AG08396 (cell line): Measurements from ENCODE around the gene PTPN18.
"Not testable (repeated sequence)": the region's sequence is repeated elsewhere in the genome, so short reads cannot be mapped to it uniquely, and the experiment has no call there.

Source experiments
- DNase-seq: peaks from one replicate; pipeline ENCODE4 v3.0.0; 2012; ENCODE audit warnings: low spot score, mixed read lengths

PTPN18 gene

GRCh38 chr2:130355578-130356431, at the start of gene PTPN18:
Gene PTPN18, plus strand, starts transcription at chr2:130356056. Its CDS starts 52 bp downstream, at chr2:130356108.
- DNase-seq = peak; percentile 97

- DNase-seq = no peak
Measured at GRCh38 chr2:130307850-130308249, 48.0 kb upstream of the PTPN18 start.

GRCh38 chr2:130310881-130311280, 45.0 kb upstream of the PTPN18 start:
- DNase-seq = no peak

DNA sequence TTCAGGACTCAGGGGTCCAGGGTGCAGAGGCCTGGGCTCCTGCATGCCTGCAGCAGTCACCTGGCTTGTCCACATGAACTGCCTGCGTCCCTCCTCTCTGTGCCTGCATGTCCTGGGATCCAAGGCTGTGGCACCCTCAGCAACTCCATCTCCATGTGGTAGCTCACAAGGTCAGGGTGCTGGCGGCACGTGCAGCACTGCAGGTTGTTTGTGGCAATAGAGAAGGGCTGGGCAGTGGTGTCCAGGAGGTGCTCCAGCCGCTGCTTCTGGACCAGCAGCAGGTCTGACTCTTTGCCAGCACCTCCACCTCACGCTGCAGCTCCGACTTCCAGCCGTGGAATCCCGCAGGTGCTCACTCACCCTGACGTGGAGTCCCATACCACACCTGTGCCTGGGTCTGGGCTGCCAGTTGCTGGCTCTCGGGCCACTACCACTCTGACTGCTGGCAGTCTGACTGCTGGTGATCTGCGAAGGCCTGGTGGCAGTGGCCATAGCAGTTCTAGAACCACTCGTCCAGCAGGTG, 42.0 kb upstream of the PTPN18 start:
- DNase-seq = no peak

GRCh38 chr2:130314377-130314776, 41.5 kb upstream of the PTPN18 start:
- no peak for DNase-seq

DNA sequence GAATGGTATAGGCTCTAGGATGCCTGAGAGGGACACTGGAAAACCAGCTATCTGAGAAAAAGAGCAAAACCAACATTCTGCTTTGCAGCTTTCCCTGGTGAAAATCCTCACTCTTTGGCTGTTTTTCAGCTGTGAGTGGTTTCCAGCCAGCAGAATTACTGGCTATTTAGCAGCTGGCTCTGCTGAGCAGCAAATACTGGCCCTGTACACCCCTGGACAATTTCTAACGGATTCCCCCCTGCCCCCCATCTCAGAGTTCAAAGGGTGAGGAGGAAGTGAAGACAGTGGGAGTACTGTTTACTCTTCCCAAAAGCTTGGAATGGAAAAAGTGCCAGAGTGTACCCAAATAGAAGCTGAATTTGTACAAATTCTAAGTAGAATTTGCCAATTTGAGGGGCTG, 39.3 kb upstream of the PTPN18 start:
- DNase-seq = no peak

DNA sequence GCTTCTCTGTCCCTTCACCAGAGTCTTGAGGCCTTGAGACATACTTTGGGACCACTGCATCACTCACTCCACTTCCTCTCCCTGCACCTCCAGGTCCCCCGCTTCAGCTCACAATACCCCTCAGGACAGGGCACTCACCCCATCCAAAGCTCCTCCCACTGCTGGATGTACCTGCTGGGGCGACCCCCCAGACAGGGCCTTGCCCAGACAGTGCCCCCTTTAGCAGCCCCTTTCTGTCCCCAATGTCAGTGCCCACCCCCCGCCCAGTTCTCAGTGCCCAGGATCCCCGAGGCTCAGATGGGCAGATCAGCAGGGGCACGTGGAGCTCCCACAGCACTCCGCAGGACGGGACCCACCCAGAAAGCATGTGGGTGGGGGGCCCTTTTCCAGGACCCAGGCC, 37.0 kb upstream of the PTPN18 start:
- no peak for DNase-seq

- DNase-seq = no peak
Measured at GRCh38 chr2:130319536-130319935, 36.3 kb upstream of the PTPN18 start.

- DNase-seq = no peak
Measured at GRCh38 chr2:130327703-130328527, 27.9 kb upstream of the PTPN18 start.

- DNase-seq = peak; percentile 18
Measured at GRCh38 chr2:130328710-130329109, 27.1 kb upstream of the PTPN18 start.

DNA sequence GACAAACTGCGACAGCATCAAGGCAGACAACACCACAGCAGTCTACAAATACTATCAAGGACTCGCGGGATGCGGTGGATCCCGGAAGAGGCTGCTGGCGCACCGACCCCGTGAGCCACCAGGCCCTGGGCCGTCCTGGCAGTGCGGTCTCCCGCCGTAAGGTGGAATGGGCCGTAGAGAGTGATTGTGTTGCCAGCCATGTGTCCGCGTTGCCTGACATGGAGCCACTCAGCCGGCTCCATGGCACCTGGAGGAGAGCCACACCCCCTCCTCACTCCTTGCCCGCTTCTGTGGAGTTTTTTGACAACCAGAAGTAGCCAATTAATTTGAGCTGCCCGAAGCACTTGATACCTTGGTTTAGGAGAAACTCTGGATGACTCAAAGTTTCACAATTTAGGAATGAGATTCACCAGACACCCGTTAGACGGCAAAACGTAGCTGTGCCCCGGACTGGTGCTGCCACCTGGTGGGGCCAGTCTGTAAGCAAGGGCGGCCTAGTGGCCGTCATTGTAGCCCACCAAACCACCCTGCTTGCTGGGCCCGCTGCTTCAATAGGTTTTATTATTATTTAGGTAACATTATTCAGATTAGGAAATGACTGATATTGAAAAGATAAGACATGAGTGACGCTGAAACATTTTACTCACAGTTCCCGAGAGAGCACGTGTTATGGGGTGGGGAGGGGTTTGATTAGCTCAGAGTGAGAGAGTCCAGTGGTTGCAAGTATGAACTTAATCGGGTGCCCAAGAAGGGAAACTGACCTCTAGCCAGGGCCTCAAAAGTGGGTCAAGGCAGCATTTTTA, 23.4 kb upstream of the PTPN18 start:
- peak; percentile 88 for DNase-seq

DNA sequence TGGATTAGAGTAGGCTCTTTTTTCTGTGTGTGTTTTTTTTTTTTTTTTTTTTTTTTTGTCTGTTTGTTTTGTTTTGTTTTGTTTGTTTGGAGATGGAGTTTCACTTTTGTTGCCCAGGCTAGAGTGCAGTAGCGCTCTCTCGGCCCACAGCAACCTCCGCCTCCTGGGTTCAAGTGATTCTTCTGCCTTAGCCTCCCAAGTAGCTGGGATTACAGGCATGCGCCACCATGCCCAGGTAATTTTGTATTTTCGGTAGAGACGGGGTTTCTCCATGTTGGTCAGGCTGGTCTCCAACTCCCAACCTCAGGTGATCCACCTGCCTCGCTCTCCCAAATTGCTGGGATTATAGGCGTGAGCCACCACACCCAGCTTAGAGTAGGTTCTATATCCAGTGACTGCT, 22.6 kb upstream of the PTPN18 start:
- DNase-seq = not testable (repeated sequence)

- DNase-seq = no peak
Measured at GRCh38 chr2:130334026-130334425, 21.8 kb upstream of the PTPN18 start.

GRCh38 chr2:130335226-130335625, 20.6 kb upstream of the PTPN18 start:
- DNase-seq = no peak

DNA sequence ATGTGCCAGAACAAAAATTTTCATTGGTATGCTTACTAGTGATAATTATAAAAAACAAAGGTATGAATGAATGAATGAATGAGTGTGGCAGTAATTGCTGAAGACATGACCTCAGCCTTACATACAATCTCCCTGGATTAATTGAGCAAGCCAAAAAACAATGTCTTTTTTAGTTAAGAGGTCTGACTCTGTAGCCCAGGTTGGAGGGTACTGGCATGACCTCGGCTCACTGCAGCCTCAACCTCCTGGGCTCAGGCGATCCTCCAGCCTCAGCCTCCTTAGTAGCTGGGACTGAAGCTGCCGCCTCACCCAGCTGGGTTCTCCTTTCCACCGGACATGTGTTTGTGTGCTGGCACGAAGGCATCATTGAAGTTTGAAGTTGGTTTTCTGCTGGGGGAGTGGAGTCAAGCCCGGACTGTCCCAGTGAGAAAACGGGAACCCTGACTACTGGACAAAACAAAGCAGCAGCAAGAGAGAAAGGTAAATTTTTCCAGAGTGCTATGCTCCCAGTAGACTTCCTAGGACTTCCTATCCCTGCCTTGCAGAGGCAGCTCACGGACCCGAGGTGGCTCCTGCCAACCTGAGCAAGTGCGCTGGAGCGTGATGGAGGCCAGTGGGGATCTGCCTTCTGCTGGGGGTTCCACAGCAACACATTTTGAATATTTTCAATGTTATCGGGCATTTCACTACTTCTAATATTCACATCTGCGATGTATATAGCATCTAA, 19.5 kb upstream of the PTPN18 start:
- no peak for DNase-seq

DNA sequence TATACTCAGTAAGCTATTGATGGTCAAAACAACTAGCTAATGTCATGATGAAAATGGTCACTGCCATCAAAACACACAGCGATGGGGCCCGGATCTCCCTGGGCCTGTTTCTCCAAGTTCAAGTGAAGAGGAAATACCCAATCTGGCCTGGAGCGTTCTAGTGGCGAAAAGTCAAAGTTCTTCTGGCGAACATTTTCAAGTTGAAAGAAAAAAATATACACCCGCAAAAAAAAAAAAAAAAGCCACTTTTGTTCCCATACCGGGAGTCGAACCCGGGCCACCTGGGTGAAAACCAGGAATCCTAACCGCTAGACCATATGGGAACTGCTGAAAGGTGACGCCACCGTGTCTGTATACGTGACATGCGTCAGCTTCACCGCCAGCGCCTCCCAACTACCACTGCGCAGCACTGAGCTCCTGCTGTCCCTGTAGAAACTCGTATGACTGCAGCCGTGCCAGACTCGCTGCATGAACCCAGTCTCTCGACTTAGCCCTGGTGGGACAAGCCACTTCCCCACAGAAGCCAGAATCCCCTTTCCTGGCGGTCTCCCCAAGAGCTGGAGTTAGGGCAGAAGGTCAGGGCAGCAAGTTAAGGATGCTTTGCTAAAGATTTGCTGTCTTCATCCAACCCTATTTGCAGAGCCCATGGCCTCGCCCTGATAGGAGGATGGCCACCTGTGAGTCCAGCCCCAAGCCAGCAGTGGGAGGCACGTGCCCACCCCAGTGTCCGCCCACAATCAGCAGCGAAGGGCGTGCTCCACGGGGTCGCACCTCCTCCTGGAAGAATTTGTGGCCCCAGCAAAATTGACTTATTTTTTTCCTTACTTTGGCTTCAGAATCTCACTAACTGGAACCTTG, 18.8 kb upstream of the PTPN18 start:
- peak; percentile 84 for DNase-seq

DNA sequence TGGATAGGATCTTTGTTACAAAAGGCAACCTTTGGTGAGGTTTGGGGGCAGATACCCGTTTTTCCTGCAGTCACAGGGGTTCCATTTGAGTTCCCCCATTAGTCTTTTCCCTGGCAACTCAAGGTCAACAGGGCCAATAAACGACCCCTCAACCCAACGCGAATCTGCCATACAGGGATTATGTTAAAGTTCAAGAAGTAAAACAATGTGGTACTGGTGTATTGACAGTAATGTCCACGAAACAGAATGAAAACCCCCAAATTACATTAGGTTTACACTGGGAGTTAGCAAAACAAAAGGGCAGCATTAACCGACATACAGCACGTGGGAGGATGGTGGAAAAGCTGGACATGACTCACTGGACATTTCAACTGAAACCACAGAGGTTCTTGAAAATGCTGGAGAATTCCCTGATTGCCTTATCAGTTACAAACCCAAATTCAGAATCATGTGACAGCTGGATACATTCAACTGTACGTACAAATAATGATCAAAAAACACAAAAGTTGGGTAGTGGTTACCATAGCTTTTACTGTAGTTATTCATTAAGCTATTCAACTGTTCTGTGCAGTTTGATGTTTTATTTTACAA, 18.0 kb upstream of the PTPN18 start:
- DNase-seq = peak; percentile 64

GRCh38 chr2:130338793-130339345, 17.0 kb upstream of the PTPN18 start:
- no peak for DNase-seq

DNA sequence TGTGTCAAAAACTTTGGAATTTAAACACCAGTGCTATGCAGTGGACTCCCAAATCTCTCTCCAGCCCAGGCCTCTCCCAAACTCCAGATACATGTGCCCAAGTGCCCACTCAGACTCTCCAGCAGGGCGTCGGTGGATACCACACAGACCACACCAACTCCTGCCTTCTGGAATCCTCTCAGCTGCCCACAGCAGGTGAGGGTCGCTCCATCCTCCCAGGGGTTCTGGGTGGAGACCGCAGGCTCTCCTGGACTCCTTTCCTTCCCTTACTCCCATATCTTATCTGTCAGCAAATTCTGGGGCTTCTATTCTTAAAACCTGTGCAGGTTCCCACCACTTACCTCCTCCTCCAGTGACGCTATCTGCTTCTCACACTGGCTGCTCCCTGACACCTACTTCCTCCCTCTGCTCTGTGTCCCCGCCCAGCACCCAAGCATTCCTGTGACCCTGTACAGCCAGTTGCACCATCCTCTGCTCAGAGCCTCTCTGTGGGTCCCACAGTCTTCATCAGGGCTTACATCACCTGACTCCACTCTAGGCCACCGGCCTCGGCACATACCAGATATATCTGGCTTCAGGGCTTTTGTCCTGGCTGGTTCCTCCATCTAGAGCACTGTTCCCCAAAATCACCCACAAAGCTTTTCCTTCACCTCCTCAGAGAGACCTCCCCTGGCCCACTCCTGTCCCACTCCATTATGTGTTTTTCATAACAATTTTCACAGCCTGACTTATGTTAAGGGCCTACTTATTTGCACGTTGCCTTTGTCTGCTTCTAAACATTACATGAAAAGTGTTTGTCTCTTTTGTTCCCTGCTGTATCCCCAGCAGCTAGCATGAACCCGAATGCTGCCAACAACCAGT, 15.7 kb upstream of the PTPN18 start:
- no peak for DNase-seq
